CD4-positive, CD25-positive, alpha-beta regulatory T cell (primary cell): ENCODE results near the gene EDN2. TPM values are rescaled to one million over a fixed set of nuclear protein-coding genes. Genes with fewer than 3 reads are reported as not detected.

ENCODE experiments used
- ATAC-seq, 2 donors: fragments of 150-1000 bp; cut with Tn5 transposase; one replicate each; pipeline ENCODE4 v1.10.0; 2021; ENCODE audit warnings: low read depth in 2 of 2, moderate number of reproducible peaks in 2 of 2, moderate library complexity in 1 of 2
- DNase-seq, 3 donors: peaks; one replicate each; pipeline versions ENCODE4 v3.0.0 to v3.0.0-alpha.2; 2012 to 2022; ENCODE audit warnings: mixed read lengths in 1 of 3
- H3K27ac ChIP-seq: one replicate; pipeline ENCODE4 v1.7.0; 2013; ENCODE audit warnings: mild to moderate bottlenecking, low read length; ENCODE audit not compliant: insufficient read depth, poor library complexity, severe bottlenecking
- H3K27me3 ChIP-seq: one replicate; pipeline ENCODE4 v1.7.0; 2013; ENCODE audit warnings: low read length; ENCODE audit not compliant: control insufficient read depth, insufficient read depth
- H3K36me3 ChIP-seq: one replicate; pipeline ENCODE4 v1.7.0; 2013; ENCODE audit warnings: mild to moderate bottlenecking, low read length, moderate library complexity; ENCODE audit not compliant: control insufficient read depth, insufficient read depth
- H3K4me1 ChIP-seq: 2 replicates; pipeline ENCODE4 v1.7.0; 2013; ENCODE audit warnings: mild to moderate bottlenecking, low read length; ENCODE audit not compliant: insufficient read depth, control insufficient read depth, poor library complexity, severe bottlenecking
- H3K4me3 ChIP-seq: one replicate; pipeline ENCODE4 v1.7.0; 2013; ENCODE audit warnings: low read depth, mild to moderate bottlenecking, low read length, moderate library complexity
- H3K9me3 ChIP-seq, 2 experiments: 1 replicate in 1 of 2; 2 replicates in 1 of 2; pipeline ENCODE4 v1.7.0; 2013; ENCODE audit warnings: low read length in 2 of 2, mild to moderate bottlenecking in 1 of 2, moderate library complexity in 1 of 2; ENCODE audit not compliant: control insufficient read depth in 2 of 2
- H3K27ac Mint-ChIP-seq, 3 donors: one replicate each; pipeline ENCODE4 v1.8.0; 2020 to 2022; ENCODE audit warnings: mild to moderate bottlenecking in 3 of 3, mixed read lengths in 3 of 3, moderate library complexity in 2 of 3
- H3K27me3 Mint-ChIP-seq: one replicate; pipeline ENCODE4 v1.8.0; 2022; ENCODE audit warnings: mild to moderate bottlenecking, mixed read lengths
- H3K36me3 Mint-ChIP-seq: one replicate; pipeline ENCODE4 v1.8.0; 2020; ENCODE audit warnings: mixed read lengths
- H3K4me1 Mint-ChIP-seq, 4 donors: one replicate each; pipeline ENCODE4 v1.8.0; 2020 to 2022; ENCODE audit warnings: mixed read lengths in 4 of 4, mild to moderate bottlenecking in 1 of 4
- H3K4me3 Mint-ChIP-seq, 4 donors: one replicate each; pipeline ENCODE4 v1.8.0; 2020 to 2022; ENCODE audit warnings: mild to moderate bottlenecking in 4 of 4, mixed read lengths in 4 of 4, moderate library complexity in 3 of 4
- H3K9me3 Mint-ChIP-seq, 7 donors: one replicate each; pipeline ENCODE4 v1.8.0; 2020 to 2022; ENCODE audit warnings: mixed read lengths in 7 of 7, mild to moderate bottlenecking in 3 of 7, moderate library complexity in 2 of 7
- polyA plus RNA-seq, 4 donors: library from polyadenylated mRNA; unstranded; fragments of 300-500 nt; fragmentation: Illumina TruSeq; gene quantifications; one replicate each; pipeline ENCODE4 v1.2.3, GENCODE V29; 2021
- total RNA-seq: library from RNA; stranded (reverse); gene quantifications from one replicate; pipeline ENCODE4 v1.2.3, GENCODE V29; 2022

EDN2 gene
- total and polyA plus RNA-seq, 5 donors from 2014 or later = 0.52 TPM; not detected in 4

DNA sequence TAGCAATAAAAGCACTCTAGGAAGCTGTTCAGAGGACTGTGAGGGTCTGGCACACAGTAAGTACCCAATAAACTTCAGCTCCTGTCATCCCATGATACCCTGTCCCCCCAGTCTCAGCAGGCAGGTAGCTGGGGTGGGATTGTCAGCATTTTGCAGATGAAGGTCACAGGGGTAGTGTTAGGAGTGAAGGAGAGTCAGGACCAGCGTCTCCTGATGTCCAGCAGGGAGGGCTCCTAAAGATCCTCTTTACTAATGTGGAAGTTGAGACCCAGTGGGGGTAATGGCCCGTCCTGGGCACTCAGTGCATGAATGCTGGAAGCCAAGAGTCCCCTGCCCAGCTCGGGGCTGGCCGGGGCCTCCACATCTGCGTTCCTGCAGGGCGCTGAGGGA, 31.3 kb upstream of the EDN2 start:
- Mint-ChIP-seq H3K4me1 (peaks cover 0 to 3% (median 0%) of the 10 kb centered on the region in 4 donors), H3K36me3 (peaks cover 20% of the 10 kb centered on the region), H3K27ac (no peak overlapping the region), H3K4me3 (no peak overlapping the region), H3K9me3 (no peaks in the 10 kb centered on the region), H3K27me3 (no peaks in the 10 kb centered on the region)
- Histone ChIP-seq H3K27me3 (no peaks in the 10 kb centered on the region), H3K9me3 (no peaks in the 10 kb centered on the region), H3K36me3 (peaks cover 4% of the 10 kb centered on the region), H3K27ac (no peak overlapping the region), H3K4me3 (no peak overlapping the region), H3K4me1 (peaks cover 4% of the 10 kb centered on the region)
- ATAC-seq = no peak
- no peak for DNase-seq

DNA sequence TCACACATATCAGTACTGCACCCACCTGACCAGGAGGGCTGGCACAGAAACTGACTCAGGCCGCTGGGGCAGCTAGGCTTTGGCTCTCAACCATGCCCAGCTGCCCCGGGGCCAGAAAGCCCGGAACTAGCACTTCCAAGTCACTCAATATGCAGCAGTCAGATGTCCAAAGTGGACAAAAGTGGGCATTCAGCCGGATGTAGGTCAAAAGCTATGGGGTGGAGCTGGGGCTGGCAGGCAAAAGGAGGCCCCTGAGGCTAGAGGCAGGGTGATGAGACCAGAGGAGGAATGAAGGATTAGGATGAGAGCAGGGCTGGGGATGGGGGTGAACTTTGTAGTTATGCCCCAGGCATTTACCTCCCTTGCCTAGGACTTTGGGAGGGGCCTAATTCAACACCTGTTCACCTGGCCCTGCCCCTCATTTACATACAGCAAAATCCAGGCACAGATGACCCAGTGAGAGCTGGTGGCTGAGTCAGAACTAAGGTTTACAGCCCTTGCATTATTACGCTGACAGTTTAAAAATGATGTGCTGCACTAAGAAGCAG, 30.7 kb upstream of the EDN2 start:
- Mint-ChIP-seq H3K27me3 (no peaks in the 10 kb centered on the region), H3K36me3 (peaks cover 21% of the 10 kb centered on the region), H3K4me1 (peaks cover 0 to 3% (median under 1%) of the 10 kb centered on the region in 4 donors), H3K9me3 (no peaks in the 10 kb centered on the region), H3K4me3 (no peak overlapping the region), H3K27ac (no peak overlapping the region)
- Histone ChIP-seq H3K4me3 (no peak overlapping the region), H3K27ac (no peak overlapping the region), H3K4me1 (peaks cover 4% of the 10 kb centered on the region), H3K27me3 (no peaks in the 10 kb centered on the region), H3K9me3 (no peaks in the 10 kb centered on the region), H3K36me3 (peaks cover 5% of the 10 kb centered on the region)
- no peak for DNase-seq
- ATAC-seq = no peak

DNA sequence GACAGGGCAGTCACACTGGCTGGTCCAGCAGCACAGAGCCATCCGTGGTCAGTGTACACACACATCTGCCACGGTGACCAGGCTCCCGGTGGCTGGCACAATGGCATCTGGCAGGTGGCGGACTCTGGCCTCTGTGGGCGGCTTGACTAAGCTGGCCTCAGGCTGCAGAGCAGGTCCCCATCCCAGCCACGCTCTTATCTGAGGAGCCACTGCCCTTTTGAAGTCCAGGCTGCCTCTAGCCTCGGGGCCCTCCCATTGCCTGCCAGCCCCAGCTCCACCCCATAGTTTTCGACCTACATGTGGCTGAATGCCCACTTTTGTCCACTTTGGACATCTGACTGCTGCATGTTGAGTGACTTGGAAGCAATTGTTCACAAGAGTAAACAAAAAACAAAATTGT, 29.9 kb upstream of the EDN2 start:
- DNase-seq (no peak), ATAC-seq (no peak)
- Histone ChIP-seq H3K27me3 (no peaks in the 10 kb centered on the region), H3K27ac (no peak overlapping the region), H3K4me3 (no peak overlapping the region), H3K4me1 (peaks cover 4% of the 10 kb centered on the region), H3K36me3 (peaks cover 8% of the 10 kb centered on the region), H3K9me3 (no peaks in the 10 kb centered on the region)
- Mint-ChIP-seq H3K4me1 (peaks cover 0 to 3% (median 1%) of the 10 kb centered on the region in 4 donors), H3K27ac (no peak overlapping the region), H3K36me3 (peaks cover 18% of the 10 kb centered on the region), H3K27me3 (no peaks in the 10 kb centered on the region), H3K9me3 (no peaks in the 10 kb centered on the region), H3K4me3 (no peak overlapping the region)

DNA sequence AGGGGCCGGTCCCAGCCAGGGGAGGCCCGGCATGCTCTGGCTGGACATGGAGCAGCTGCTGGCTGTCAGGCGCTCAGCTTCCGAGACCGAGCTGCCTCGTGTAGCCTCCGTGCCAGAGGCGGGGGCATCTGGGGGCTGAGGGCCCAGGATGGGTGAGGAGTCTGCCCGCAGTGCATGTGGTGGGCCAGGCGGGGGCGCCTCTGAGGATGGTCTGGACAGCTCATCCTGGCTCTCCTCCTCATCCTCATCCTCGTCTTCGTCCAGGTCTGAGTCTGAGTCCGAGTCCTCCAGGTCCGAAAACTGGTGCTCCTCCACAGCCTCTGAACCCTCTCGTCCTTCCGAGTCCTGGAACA, 28.9 kb upstream of the EDN2 start:
- peaks cover 8% of the 10 kb centered on the region for H3K36me3 ChIP-seq
- Mint-ChIP-seq H3K9me3 (no peaks in the 10 kb centered on the region), H3K27me3 (no peaks in the 10 kb centered on the region), H3K36me3 (peaks cover 18% of the 10 kb centered on the region), H3K27ac (no peak overlapping the region), H3K4me1 (peaks cover 0 to 3% (median 1%) of the 10 kb centered on the region in 4 donors), H3K4me3 (no peak overlapping the region)
- H3K27ac ChIP-seq = no peak overlapping the region
- H3K9me3 ChIP-seq = no peaks in the 10 kb centered on the region
- peaks cover 4% of the 10 kb centered on the region for H3K4me1 ChIP-seq
- ATAC-seq = no peak
- no peaks in the 10 kb centered on the region for H3K27me3 ChIP-seq
- DNase-seq = no peak
- no peak overlapping the region for H3K4me3 ChIP-seq

GRCh38 chr1:41512701-41513382, 28.4 kb upstream of the EDN2 start:
- no peaks in the 10 kb centered on the region for H3K27me3 Mint-ChIP-seq
- H3K27ac Mint-ChIP-seq = no peak overlapping the region
- no peak overlapping the region for H3K27ac ChIP-seq
- H3K4me3 ChIP-seq = no peak overlapping the region
- peaks cover 4% of the 10 kb centered on the region for H3K4me1 ChIP-seq
- no peak for ATAC-seq
- peaks cover 14% of the 10 kb centered on the region for H3K36me3 Mint-ChIP-seq
- no peak for DNase-seq
- peaks cover 8% of the 10 kb centered on the region for H3K36me3 ChIP-seq
- H3K27me3 ChIP-seq = no peaks in the 10 kb centered on the region
- H3K4me1 Mint-ChIP-seq = peaks cover 0 to 3% (median 1%) of the 10 kb centered on the region in 4 donors
- no peak overlapping the region for H3K4me3 Mint-ChIP-seq
- no peaks in the 10 kb centered on the region for H3K9me3 ChIP-seq
- H3K9me3 Mint-ChIP-seq = no peaks in the 10 kb centered on the region

GRCh38 chr1:41511239-41511540, 26.7 kb upstream of the EDN2 start:
- ATAC-seq = no peak
- peaks cover 0 to 3% (median under 1%) of the 10 kb centered on the region in 4 donors for H3K4me1 Mint-ChIP-seq

GRCh38 chr1:41510531-41511238, 26.2 kb upstream of the EDN2 start:
- H3K27ac Mint-ChIP-seq = no peak overlapping the region
- H3K36me3 ChIP-seq = peaks cover 8% of the 10 kb centered on the region
- DNase-seq (no peak), ATAC-seq (no peak)
- H3K4me1 ChIP-seq = no peaks in the 10 kb centered on the region
- H3K9me3 Mint-ChIP-seq = no peaks in the 10 kb centered on the region
- no peaks in the 10 kb centered on the region for H3K27me3 ChIP-seq
- H3K36me3 Mint-ChIP-seq = peaks cover 14% of the 10 kb centered on the region
- H3K27ac ChIP-seq = no peak overlapping the region
- no peak overlapping the region for H3K4me3 Mint-ChIP-seq
- H3K9me3 ChIP-seq = no peaks in the 10 kb centered on the region
- H3K4me3 ChIP-seq = no peak overlapping the region
- H3K4me1 Mint-ChIP-seq = peaks cover 0 to 3% (median 0%) of the 10 kb centered on the region in 4 donors
- no peaks in the 10 kb centered on the region for H3K27me3 Mint-ChIP-seq

More at GRCh38 chr1:41511239-41511540, 26.7 kb upstream of the EDN2 start:
- H3K36me3 ChIP-seq = peaks cover 8% of the 10 kb centered on the region
- H3K36me3 Mint-ChIP-seq = peaks cover 14% of the 10 kb centered on the region
- DNase-seq = no peak
- H3K9me3 Mint-ChIP-seq = no peaks in the 10 kb centered on the region
- H3K27me3 Mint-ChIP-seq = no peaks in the 10 kb centered on the region
- H3K27ac Mint-ChIP-seq = peak overlapping the region in 1 of 3 donors; percentile 78
- no peak overlapping the region for H3K4me3 ChIP-seq
- H3K27me3 ChIP-seq = no peaks in the 10 kb centered on the region
- no peaks in the 10 kb centered on the region for H3K9me3 ChIP-seq
- H3K4me3 Mint-ChIP-seq = no peak overlapping the region
- peaks cover under 1% of the 10 kb centered on the region for H3K4me1 ChIP-seq
- no peak overlapping the region for H3K27ac ChIP-seq

DNA sequence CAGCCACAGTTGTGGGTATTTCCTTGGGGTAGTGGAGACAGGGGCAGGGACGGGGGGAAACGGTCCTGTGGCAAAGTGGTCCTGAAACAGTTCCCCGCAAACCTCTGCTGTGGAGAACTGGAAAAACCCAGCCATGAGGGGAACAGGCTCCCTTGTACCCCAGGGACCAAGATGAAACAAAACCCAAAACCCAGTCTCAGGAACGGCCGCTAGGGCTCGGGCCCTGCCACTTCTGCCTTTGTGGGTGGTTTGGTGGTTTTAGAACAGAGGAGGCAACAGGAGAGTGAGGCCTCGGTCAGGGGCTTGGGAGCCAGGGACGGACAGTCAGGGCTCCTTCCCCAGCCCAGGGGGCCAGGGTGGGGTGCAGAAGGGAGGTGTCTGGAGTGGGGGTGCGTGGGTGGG, 24.8 kb upstream of the EDN2 start:
- Histone ChIP-seq H3K27me3 (no peaks in the 10 kb centered on the region), H3K9me3 (no peaks in the 10 kb centered on the region), H3K36me3 (peaks cover 8% of the 10 kb centered on the region), H3K27ac (no peak overlapping the region), H3K4me1 (no peaks in the 10 kb centered on the region), H3K4me3 (no peak overlapping the region)
- Mint-ChIP-seq H3K9me3 (no peaks in the 10 kb centered on the region), H3K27ac (no peak overlapping the region), H3K4me3 (no peak overlapping the region), H3K4me1 (peaks cover 0 to 8% (median 3%) of the 10 kb centered on the region in 4 donors), H3K36me3 (peaks cover 14% of the 10 kb centered on the region), H3K27me3 (no peaks in the 10 kb centered on the region)
- no peak for ATAC-seq
- no peak for DNase-seq
